Tibial artery (tissue), 4 donors: ENCODE results near the gene SLC7A6.

ENCODE experiments used
- DNase-seq, 2 donors: peaks; one replicate each; pipeline ENCODE4 v3.0.0-alpha.2; 2019
- H3K27ac ChIP-seq, 2 donors: fragments of 200-600 bp; sonication (generic) in 1 of 2; 1 replicate in 1 of 2; 2 replicates in 1 of 2; pipeline ENCODE4 v1.5.1; 2018 to 2019; ENCODE audit warnings: mild to moderate bottlenecking in 1 of 2
- H3K27me3 ChIP-seq, 2 donors: fragments of 200-600 bp; sonication (generic) in 1 of 2; one replicate each; pipeline versions ENCODE4 v1.5.1 to v1.6.0; 2016 to 2019
- H3K36me3 ChIP-seq, 3 donors: fragments of 200-600 bp; sonication (generic) in 2 of 3; one replicate each; pipeline ENCODE4 v1.5.1; 2016 to 2019; ENCODE audit warnings: mild to moderate bottlenecking in 2 of 3
- H3K4me1 ChIP-seq, 4 donors: fragments of 200-600 bp; sonication (generic) in 2 of 4; 1 replicate in 3 of 4; 2 replicates in 1 of 4; pipeline ENCODE4 v1.5.1; 2016 to 2019
- H3K4me3 ChIP-seq, 2 donors: fragments of 200-600 bp; sonication (generic) in 1 of 2; 1 replicate in 1 of 2; 2 replicates in 1 of 2; pipeline ENCODE4 v1.5.1; 2018 to 2019; ENCODE audit warnings: mild to moderate bottlenecking in 2 of 2
- H3K9me3 ChIP-seq, 3 donors: fragments of 200-600 bp; sonication (generic) in 1 of 3; one replicate each; pipeline ENCODE4 v1.5.1; 2016 to 2019
- CTCF ChIP-seq, 2 experiments: fragments of 200-600 bp in 1 of 2; fragments of 450-650 bp in 1 of 2; IDR thresholded peaks; one replicate each; pipeline ENCODE4 v1.5.1; 2017 to 2019; ENCODE audit warnings: antibody characterized with exemption in 2 of 2, mild to moderate bottlenecking in 1 of 2, moderate library complexity in 1 of 2
- intact Hi-C: fragments of 100-400 bp; cut with DNase I; formaldehyde crosslinking; loops from one replicate; pipeline ENCODE4 v1.15.0; 2023; ENCODE audit warnings: low total_unique reads

SLC7A6 gene

GRCh38 chr16:68235887-68236136 lies 28.5 kb upstream of the SLC7A6 start, which contains the start of gene ESRP2:
Gene ESRP2, minus strand, starts transcription at chr16:68236127. Its CDS starts 82 bp downstream, at chr16:68236045.
- no peaks in the 10 kb centered on the region for H3K9me3 ChIP-seq
- H3K27me3 ChIP-seq, result no peaks in the 10 kb centered on the region
- H3K4me3 ChIP-seq, result peak within 1 kb of the TSS; percentile 60 to 88
- intact Hi-C loops, result loop anchor here (10.0 kb wide), 1 partner anchor 151 kb away; the partner anchor contains the start of gene NFATC3
- TF ChIP-seq CTCF (IDR thresholded peaks at IDR 0.05), result no peak
- peaks cover 0 to 41% (median 23%) of the 10 kb centered on the region in 4 donors for H3K4me1 ChIP-seq
- H3K27ac ChIP-seq, result peak within 1 kb of the TSS; percentile 84 to 86
- DNase-seq, result no peak
- H3K36me3 ChIP-seq, result peaks cover 0 to 19% (median 0%) of the 10 kb centered on the region in 3 donors

GRCh38 chr16:68236137-68236825 lies 28.0 kb upstream of the SLC7A6 start:
- Histone ChIP-seq H3K27me3 (no peaks in the 10 kb centered on the region), H3K9me3 (no peaks in the 10 kb centered on the region), H3K4me1 (peaks cover 0 to 41% (median 23%) of the 10 kb centered on the region in 4 donors), H3K36me3 (peaks cover 0 to 14% (median 0%) of the 10 kb centered on the region in 3 donors), H3K4me3 (peak overlapping the region; percentile 60 to 88), H3K27ac (peak overlapping the region; percentile 84 to 86)
- DNase-seq, result peak in 1 of 2 donors; percentile 73
- TF ChIP-seq CTCF (IDR thresholded peaks at IDR 0.05), result no peak
- intact Hi-C loops, result loop anchor here (10.0 kb wide), 1 partner anchor 151 kb away; the partner anchor contains the start of gene NFATC3

GRCh38 chr16:68236826-68237242 lies 27.5 kb upstream of the SLC7A6 start:
- no peaks in the 10 kb centered on the region for H3K9me3 ChIP-seq
- peaks cover 0 to 41% (median 23%) of the 10 kb centered on the region in 4 donors for H3K4me1 ChIP-seq
- peak overlapping the region; percentile 60 to 88 for H3K4me3 ChIP-seq
- H3K27ac ChIP-seq, result peak overlapping the region; percentile 84 to 86
- TF ChIP-seq CTCF (IDR thresholded peaks at IDR 0.05), result no peak
- DNase-seq, result no peak
- peaks cover 0 to 9% (median 0%) of the 10 kb centered on the region in 3 donors for H3K36me3 ChIP-seq
- no peaks in the 10 kb centered on the region for H3K27me3 ChIP-seq
- intact Hi-C loops, result loop anchor here (10.0 kb wide), 1 partner anchor 152 kb away; the partner anchor contains the start of gene NFATC3

GRCh38 chr16:68237243-68238028 lies 26.9 kb upstream of the SLC7A6 start:
- intact Hi-C loops, result loop anchor here (2.0 to 10.0 kb wide), 2 partner anchors 27 to 153 kb away; partner anchors contain the start of genes NFATC3 and SLC7A6
- peak overlapping the region; percentile 84 to 86 for H3K27ac ChIP-seq
- H3K4me1 ChIP-seq, result peaks cover 0 to 41% (median 23%) of the 10 kb centered on the region in 4 donors
- peak; percentile 98 to 99 for DNase-seq
- no peaks in the 10 kb centered on the region for H3K27me3 ChIP-seq
- peak in 1 of 2 experiments; percentile 6 for TF ChIP-seq CTCF (IDR thresholded peaks at IDR 0.05)
- peaks cover 0 to 3% (median 0%) of the 10 kb centered on the region in 3 donors for H3K36me3 ChIP-seq
- no peaks in the 10 kb centered on the region for H3K9me3 ChIP-seq
- peak overlapping the region; percentile 60 to 88 for H3K4me3 ChIP-seq

GRCh38 chr16:68238029-68238345 lies 26.3 kb upstream of the SLC7A6 start:
- TF ChIP-seq CTCF (IDR thresholded peaks at IDR 0.05), result no peak
- Histone ChIP-seq H3K4me1 (peaks cover 0 to 41% (median 23%) of the 10 kb centered on the region in 4 donors), H3K27ac (peak overlapping the region; percentile 84 to 86), H3K4me3 (peak overlapping the region; percentile 60 to 88), H3K36me3 (no peaks in the 10 kb centered on the region), H3K9me3 (no peaks in the 10 kb centered on the region), H3K27me3 (no peaks in the 10 kb centered on the region)
- intact Hi-C loops, result loop anchor here (2.0 to 10.0 kb wide), 2 partner anchors 27 to 153 kb away; partner anchors contain the start of genes NFATC3 and SLC7A6
- DNase-seq, result no peak
